ENCODE measurements around the gene PRPF18.

The PRPF18 gene

GRCh38 chr10:13648425-13648824 lies 61.7 kb downstream of the PRPF18 start:
- H3K4me3 ChIP-seq (ENCODE audit: low read depth, low read length) = no peak overlapping the region
- TF ChIP-seq POLR2A (IDR thresholded peaks at IDR 0.05; ENCODE audit: extremely low read depth, insufficient read length) (no peak), CTCF (IDR thresholded peaks at IDR 0.05; ENCODE audit: low read depth, low read length) (no peak), MYC (IDR thresholded peaks at IDR 0.05; ENCODE audit: low read depth, low read length) (no peak)
- TF ChIP-seq, protein P1, sequence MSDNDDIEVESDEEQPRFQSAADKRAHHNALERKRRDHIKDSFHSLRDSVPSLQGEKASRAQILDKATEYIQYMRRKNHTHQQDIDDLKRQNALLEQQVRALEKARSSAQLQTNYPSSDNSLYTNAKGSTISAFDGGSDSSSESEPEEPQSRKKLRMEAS (IDR thresholded peaks at IDR 0.05; ENCODE audit: low read depth, low read length) = no peak
- DNase-seq (ENCODE audit: low read depth) = no peak

DNA sequence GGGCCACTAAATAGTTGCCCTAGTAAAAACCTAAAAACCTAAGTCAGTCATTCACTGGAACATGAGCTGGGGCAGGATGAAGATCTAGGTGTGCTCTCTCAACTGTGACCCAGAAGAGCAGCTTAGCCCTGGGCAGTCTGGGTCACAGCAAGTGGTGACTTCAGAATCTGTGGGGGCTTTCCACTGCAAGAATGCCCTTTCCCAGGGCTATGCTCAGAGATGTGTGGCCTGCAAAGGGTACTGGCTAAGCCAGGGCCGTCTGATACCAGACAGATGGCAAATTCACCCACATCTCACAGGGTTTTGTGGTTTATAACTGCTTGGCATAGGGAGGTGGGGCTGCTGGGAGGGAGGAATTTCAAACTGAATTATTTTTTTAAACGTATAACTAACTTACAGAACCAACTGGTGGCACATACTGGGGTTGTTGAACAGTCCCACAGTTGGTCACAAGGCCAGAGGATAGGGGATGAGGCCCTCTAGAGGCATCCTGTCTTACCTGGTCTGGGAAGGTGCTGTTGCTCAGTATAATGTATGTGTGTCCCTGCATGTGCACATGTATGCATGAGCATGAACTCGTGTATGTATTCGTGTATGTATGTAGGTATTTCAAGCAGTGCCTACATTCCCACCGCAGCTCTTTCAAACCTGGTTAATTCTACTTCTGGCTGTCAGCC lies 63.2 kb downstream of the PRPF18 start:
- DNase-seq (ENCODE audit: low read depth) = no peak
- no peak for TF ChIP-seq MYC (IDR thresholded peaks at IDR 0.05; ENCODE audit: low read depth, low read length)
- no peak for TF ChIP-seq CTCF (IDR thresholded peaks at IDR 0.05; ENCODE audit: low read depth, low read length)
- no peak for TF ChIP-seq POLR2A (IDR thresholded peaks at IDR 0.05; ENCODE audit: extremely low read depth, insufficient read length)
- TF ChIP-seq, protein P1 (IDR thresholded peaks at IDR 0.05; ENCODE audit: low read depth, low read length) = no peak
- H3K4me3 ChIP-seq (ENCODE audit: low read depth, low read length) = no peak overlapping the region

GRCh38 chr10:13650961-13651360 lies 64.2 kb downstream of the PRPF18 start:
- no peak overlapping the region for H3K4me3 ChIP-seq (ENCODE audit: low read depth, low read length)
- TF ChIP-seq, protein P1 (IDR thresholded peaks at IDR 0.05; ENCODE audit: low read depth, low read length) = no peak
- no peak for DNase-seq (ENCODE audit: low read depth)

GRCh38 chr10:13651969-13652720 lies 65.4 kb downstream of the PRPF18 start:
- no peak overlapping the region for H3K4me3 ChIP-seq (ENCODE audit: low read depth, low read length)
- DNase-seq (ENCODE audit: low read depth) = no peak
- TF ChIP-seq POLR2A (IDR thresholded peaks at IDR 0.05; ENCODE audit: extremely low read depth, insufficient read length) = no peak

DNA sequence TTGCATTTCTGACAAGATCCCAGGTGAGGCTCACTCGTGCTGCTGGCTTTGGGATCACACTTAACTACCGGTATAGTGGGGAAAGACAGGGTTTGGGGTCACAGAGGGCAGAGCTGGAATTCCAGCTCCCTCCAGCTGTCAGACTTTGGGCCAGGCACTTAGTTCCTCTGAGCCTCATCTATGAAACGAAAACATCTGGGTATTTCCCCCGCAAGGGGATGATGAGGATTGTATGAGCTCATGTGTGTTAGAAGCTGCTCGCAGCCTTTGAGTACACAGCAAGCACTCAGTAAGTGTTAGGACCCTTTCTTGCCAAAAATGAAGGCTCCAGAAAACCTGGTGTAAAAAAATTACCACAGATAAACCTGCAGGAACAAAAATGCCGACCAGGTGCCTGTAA lies 66.1 kb downstream of the PRPF18 start:
- DNase-seq (ENCODE audit: low read depth) = no peak
- H3K4me3 ChIP-seq (ENCODE audit: low read depth, low read length) = no peak overlapping the region
- TF ChIP-seq, protein P1 (IDR thresholded peaks at IDR 0.05; ENCODE audit: low read depth, low read length) = no peak
- no peak for TF ChIP-seq MYC (IDR thresholded peaks at IDR 0.05; ENCODE audit: low read depth, low read length)
- TF ChIP-seq CTCF (IDR thresholded peaks at IDR 0.05; ENCODE audit: low read depth, low read length) = no peak
- no peak for TF ChIP-seq POLR2A (IDR thresholded peaks at IDR 0.05; ENCODE audit: extremely low read depth, insufficient read length)

DNA sequence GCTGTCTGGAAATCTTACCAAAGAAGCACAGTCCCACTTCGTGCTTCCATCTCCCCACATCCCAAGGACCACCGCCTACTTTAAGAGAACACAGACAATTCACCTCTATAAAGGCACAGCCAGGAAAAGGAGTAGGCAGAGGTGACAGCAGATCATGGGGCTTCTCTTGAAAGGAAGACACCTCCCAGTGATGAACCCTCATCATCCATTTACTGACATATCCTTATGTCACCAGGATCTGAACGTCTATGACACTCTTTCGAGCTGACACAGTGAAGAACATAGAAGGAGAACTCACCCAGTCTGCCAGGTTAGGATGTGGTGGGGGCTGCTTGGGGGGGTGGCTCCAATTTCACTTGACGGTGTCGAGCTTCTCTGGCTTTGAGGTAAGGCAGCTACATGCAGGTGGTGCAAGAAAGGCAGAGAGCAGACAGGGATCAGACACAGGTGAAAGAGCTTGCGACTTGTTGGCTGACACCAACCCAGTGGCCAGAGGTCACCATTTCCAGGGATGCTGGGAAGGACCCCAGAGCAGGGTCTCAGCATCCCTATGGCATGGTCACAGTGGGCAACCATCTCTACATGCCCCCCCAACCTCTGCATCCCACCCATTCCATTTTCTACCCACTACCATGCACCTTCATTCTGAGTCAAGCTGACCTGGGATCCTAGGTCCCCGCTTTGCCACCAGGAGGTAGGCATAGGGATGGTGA lies 67.5 kb downstream of the PRPF18 start:
- H3K4me3 ChIP-seq (ENCODE audit: low read depth, low read length) = no peak overlapping the region
- TF ChIP-seq, protein P1 (IDR thresholded peaks at IDR 0.05; ENCODE audit: low read depth, low read length) = no peak
- TF ChIP-seq CTCF (IDR thresholded peaks at IDR 0.05; ENCODE audit: low read depth, low read length) (no peak), MYC (IDR thresholded peaks at IDR 0.05; ENCODE audit: low read depth, low read length) (no peak), POLR2A (IDR thresholded peaks at IDR 0.05; ENCODE audit: extremely low read depth, insufficient read length) (no peak)
- no peak for DNase-seq (ENCODE audit: low read depth)
